Astrocyte of the cerebellum (primary cell): Measurements from ENCODE around the gene ZNF469.

ENCODE experiments used
- DNase-seq: peaks from one replicate; pipeline ENCODE4 v3.0.0-alpha.2; 2011; ENCODE audit warnings: low read depth
- H3K4me3 ChIP-seq: 2 replicates; pipeline ENCODE4 v1.5.1; 2011; ENCODE audit warnings: mild to moderate bottlenecking, low read depth, low read length, moderate library complexity
- CTCF ChIP-seq: IDR thresholded peaks from 2 replicates; pipeline ENCODE4 v1.5.1; 2012; ENCODE audit warnings: low read length, low read depth, moderate library complexity, mild to moderate bottlenecking; ENCODE audit errors: missing control alignments
- in situ Hi-C: cut with HindIII; loops from 2 replicates; pipeline ENCODE4 v1.10.0; 2017; ENCODE audit warnings: low sequenced_read_pairs

ZNF469 gene

GRCh38 chr16:88360999-88361398 lies 21.8 kb upstream of the ZNF469 start:
- in situ Hi-C loops: loop anchor here (5.0 kb wide), 1 partner anchor 46 kb away; no protein-coding TSS in a partner anchor
- DNase-seq: no peak
- H3K4me3 ChIP-seq: no peak overlapping the region
- TF ChIP-seq CTCF: no peak

GRCh38 chr16:88361775-88362174 lies 21.0 kb upstream of the ZNF469 start:
- no peak for DNase-seq
- TF ChIP-seq CTCF: no peak
- in situ Hi-C loops: loop anchor here (5.0 kb wide), 1 partner anchor 46 kb away; no protein-coding TSS in a partner anchor
- H3K4me3 ChIP-seq: no peak overlapping the region

GRCh38 chr16:88363239-88363891 lies 19.4 kb upstream of the ZNF469 start:
- H3K4me3 ChIP-seq: no peak overlapping the region
- no peak for TF ChIP-seq CTCF
- no peak for DNase-seq
- in situ Hi-C loops: loop anchor here (5.0 kb wide), 1 partner anchor 44 kb away; no protein-coding TSS in a partner anchor

GRCh38 chr16:88365244-88365865 lies 17.4 kb upstream of the ZNF469 start:
- DNase-seq: no peak
- TF ChIP-seq CTCF: no peak
- no peak overlapping the region for H3K4me3 ChIP-seq
- in situ Hi-C loops: no loop called here

GRCh38 chr16:88366032-88366703 lies 16.6 kb upstream of the ZNF469 start:
- H3K4me3 ChIP-seq: no peak overlapping the region
- no peak for DNase-seq
- in situ Hi-C loops: no loop called here
- no peak for TF ChIP-seq CTCF

- DNase-seq: no peak
- in situ Hi-C loops: no loop called here
- no peak overlapping the region for H3K4me3 ChIP-seq
- TF ChIP-seq CTCF: no peak
Observed at GRCh38 chr16:88366704-88367047, 16.1 kb upstream of the ZNF469 start.
